ENCODE data around the gene BNIP5. TPM values are rescaled to one million over a fixed set of nuclear protein-coding genes. Genes with fewer than 3 reads are reported as not detected.

Gene BNIP5
- total RNA-seq, 1 donor from 2014 or later = 1.2 TPM

- no peak for DNase-seq (ENCODE audit: low spot score)
Observed at GRCh38 chr6:36296240-36296639, 40.4 kb downstream of the BNIP5 start.

- DNase-seq (ENCODE audit: low spot score) = no peak
Observed at GRCh38 chr6:36292170-36292569, 44.5 kb downstream of the BNIP5 start.

DNA sequence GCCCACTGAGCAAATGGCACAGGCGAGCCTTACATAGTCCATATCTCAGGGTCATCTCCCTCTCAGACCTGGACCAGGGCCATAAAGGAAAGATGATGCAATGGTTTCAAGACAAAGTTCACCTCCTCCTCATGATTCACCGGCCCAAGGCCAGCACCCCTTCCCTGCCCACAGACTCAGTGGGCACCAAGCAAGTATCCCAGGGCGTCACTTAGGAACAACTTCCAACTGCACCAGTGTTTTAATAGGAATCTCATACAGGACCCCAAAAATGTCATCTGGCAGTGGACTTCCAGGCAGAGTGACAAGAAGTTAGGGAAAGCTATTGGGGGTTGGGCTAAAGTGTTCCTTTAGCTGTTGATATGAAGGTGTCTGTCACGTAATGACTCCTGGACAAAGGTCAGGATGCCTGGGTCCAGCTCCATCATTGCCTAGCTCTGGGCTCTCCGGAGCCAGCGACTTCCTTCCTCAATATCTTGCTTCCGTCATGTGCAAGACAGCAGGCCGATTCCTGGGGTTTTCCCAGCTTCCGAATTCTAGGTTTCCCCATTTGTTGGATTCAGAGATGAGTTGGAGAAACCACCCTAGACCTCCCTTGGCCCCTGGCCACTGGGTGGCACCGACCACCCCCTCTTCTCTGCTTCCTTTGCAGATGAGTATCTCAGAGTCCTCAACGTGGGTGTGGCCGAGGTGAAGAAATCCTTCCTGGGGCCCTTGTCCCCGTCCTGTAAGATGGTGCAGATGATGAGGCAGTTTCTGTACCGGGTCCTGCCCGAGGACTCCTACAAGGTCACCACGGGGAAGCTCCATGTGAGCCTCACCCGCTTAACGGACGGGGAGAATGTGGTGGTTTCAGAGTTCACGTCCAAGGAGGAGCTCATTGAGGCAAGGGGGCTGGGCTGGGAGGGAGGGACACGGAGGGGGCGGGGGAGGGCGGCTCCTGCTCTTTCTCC lies 45.7 kb downstream of the BNIP5 start:
- no peak for DNase-seq (ENCODE audit: low spot score)

- no peak for DNase-seq (ENCODE audit: low spot score)
Observed at GRCh38 chr6:36289281-36289878, 47.3 kb downstream of the BNIP5 start.

DNA sequence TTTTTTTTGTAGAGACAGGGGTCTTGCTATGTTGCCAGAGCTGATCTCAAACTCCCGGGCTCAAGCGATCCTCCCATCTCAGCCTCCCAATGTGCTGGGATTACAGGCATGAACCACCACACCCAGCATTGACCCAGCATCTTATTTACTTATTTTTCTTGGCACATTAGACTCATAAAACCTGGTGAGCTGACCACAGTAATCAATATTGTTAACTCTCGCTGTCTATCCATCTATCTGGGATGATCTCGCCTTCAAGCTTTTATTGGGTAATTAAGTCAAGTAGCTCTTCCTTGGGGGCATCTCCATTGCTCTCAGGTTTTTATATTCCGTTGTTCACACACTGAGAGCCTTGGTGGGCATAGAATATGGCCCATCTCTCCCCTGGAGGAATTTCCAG lies 49.8 kb downstream of the BNIP5 start:
- no peak for DNase-seq (ENCODE audit: low spot score)

GRCh38 chr6:36285797-36286196 lies 50.9 kb downstream of the BNIP5 start:
- no peak for DNase-seq (ENCODE audit: low spot score)

DNA sequence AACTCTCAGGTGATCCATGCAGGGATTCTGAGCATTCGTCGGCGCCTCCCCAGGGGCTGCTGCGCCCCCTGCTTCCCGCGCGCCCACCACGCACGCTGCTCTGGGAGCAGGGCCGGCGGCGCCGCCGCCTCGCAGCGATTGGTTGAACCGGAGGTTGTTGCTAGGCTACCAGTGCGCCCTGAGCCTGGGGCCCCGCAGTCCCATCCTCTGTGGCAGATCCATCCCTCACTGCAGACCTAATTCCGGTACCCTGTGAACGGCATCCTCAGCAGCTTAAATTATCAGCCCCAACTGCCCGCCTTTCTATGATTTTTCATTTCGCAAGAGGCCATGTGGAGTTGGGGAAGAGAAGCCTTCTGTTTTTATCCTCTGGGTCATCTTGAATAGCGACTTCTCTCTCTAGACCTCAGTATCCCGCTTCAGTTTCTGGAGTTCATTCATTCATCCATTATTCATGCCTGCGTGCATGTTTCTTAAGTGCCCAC lies 51.5 kb downstream of the BNIP5 start:
- peak; percentile 20 for DNase-seq (ENCODE audit: low spot score)

DNA sequence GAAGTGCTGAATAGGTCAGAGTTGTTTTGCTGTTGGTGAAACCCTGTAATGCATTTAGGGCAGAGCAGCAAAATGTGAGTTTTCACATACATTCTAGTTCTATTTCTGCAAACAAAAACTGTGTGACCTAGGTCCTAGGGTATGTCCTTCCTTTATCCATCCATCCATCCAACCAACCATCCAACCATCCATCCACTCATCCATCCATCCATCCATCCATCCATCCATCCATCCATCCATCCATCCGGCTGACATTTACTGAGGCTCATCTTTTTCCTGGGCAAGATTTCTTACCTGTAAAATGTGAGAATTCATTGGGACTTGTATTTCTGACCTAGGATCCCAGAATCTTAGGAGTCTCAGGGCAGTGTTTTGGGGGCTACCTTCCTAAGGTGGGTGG lies 52.3 kb downstream of the BNIP5 start:
- DNase-seq (ENCODE audit: low spot score) = no peak

DNA sequence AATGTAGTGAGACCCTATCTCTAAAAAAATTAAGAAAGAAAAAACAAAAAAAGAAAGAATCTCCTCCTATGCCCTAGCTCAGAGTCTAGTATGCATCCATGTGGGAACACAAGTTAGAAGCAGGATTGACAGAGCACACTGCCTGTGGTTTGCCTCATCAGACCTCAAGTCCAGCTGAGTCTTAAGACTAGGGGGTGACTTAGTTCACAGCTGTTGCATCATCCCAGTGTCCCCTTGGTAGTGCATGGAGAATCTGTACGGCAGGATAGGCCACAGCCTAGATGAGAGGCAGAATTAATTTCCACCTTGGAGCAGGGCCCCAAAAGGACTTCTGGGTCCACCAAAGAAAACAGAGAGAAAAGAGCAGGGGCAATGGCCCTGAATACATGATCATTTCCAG lies 53.1 kb downstream of the BNIP5 start:
- no peak for DNase-seq (ENCODE audit: low spot score)

DNA sequence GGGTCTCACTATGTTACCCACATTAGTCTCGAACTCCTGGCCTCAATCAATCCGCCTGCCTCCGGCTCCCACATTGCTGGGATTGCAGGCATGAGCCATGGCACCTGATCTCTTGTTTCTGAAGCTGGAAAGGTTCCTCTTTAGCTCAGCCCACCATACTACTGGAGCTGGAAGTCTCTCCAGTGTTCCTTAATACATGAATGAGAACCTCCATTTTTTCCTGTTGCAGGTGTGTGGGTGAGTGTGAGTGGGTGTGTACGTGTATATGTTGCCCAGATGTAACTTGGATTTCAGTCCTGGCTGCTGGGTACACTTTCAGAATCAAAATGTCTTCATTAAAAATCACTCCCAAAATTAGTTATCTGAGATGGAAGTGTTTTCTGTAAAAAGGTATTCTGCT lies 55.7 kb downstream of the BNIP5 start:
- DNase-seq (ENCODE audit: low spot score) = no peak

GRCh38 chr6:36280467-36280866 lies 56.2 kb downstream of the BNIP5 start:
- no peak for DNase-seq (ENCODE audit: low spot score)

GRCh38 chr6:36277946-36278470 lies 58.7 kb downstream of the BNIP5 start:
- DNase-seq (ENCODE audit: low spot score) = no peak

- DNase-seq (ENCODE audit: low spot score) = no peak
Observed at GRCh38 chr6:36276581-36277536, 59.8 kb downstream of the BNIP5 start.

GRCh38 chr6:36273802-36274514 lies 62.7 kb downstream of the BNIP5 start:
- no peak for DNase-seq (ENCODE audit: low spot score)

DNA sequence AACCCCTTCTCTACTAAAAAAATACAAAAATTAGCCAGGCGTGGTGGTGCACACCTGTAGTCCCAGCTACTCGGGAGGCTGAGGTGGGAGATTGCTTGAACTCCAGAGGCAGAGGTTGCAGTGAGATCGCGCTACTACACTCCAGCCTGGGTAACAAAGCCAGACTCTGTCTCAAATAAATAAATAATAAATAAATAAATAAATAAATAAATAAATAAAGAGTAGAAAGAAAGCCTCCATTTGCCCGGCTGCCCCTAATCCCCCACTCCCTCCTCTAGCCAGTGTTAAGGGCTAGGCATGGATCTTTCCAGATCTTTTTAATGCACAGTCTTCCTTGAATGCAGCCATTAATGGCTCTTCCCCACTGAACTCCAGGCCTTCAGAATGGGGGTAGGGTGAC lies 63.6 kb downstream of the BNIP5 start:
- no peak for DNase-seq (ENCODE audit: low spot score)

DNA sequence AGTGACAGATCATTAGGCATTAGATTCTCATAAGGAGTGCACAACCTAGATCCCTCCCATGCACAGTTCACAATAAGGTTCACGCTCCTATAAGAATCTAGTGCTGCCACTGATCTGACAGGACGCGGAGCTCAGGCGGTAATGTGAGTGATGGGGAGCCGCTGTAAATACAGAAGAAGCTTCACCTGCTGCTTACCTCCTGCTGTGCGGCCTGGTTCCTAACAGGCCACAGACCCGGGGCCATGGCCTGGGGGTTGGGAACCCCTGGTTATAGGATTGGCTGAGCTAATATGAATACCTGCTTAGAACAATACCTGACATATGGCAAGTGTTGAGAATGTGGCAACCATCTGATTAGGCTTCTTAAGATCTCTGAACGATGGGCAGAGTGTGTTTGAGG lies 64.5 kb downstream of the BNIP5 start:
- DNase-seq (ENCODE audit: low spot score) = no peak

DNA sequence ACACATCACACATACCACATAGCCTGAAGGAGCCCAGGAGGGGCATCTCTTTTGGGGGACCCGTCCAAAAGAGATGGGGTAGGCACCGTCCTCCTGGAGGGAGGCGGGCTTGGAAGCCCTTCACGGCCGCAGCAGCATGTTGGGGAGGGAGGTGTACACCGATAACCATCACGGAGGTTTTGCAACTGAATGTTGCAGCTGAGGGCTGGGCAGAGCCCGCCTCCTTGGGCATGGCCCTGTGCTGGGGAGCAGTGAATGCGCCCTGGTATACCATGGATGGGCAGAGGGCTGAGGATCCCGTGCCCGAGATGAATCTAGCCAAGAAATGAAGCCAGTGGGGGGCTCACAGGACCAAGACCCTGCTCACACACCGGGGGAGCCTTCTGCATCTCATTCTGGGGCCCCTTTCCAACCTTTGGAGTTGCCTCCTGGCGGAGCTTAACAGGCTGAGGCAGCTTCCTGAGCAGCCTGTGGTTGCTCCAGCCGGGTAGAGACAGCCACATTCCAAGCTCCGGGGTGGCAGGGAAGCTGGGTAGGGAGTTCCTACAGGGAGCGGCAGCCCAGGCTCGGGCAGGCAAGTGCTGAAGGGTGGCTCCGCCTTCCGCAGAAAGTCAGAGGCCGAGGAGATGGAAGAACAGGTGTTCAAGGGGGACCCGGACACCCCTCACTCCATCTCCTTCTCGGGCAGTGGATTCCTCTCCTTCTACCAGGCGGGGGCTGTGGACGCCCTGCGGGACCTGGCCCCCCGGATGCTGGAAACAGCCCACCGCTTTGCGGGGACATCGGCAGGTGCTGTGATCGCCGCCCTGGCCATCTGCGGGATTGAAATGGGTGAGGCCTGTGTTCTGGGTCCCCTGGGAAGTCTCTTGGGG lies 66.6 kb downstream of the BNIP5 start, which contains the start of gene PNPLA1:
PNPLA1 (plus strand) TSS at position 227 of the 872 bp plus-strand sequence; CDS start at position 627, 400 bp downstream.
- DNase-seq (ENCODE audit: low spot score) = no peak

GRCh38 chr6:36268478-36269275 lies 68.0 kb downstream of the BNIP5 start:
- peak; percentile 50 for DNase-seq (ENCODE audit: low spot score)
